ENCODE data around the gene TMTC2. TPM values are rescaled to one million over a fixed set of nuclear protein-coding genes. Genes with fewer than 3 reads are reported as not detected.

TMTC2 gene
- total and polyA plus RNA-seq, 2 donors (not counting 3 experiments of a cell fraction or from before 2014, with no cell fraction given), result 4.1 to 7.8 TPM

DNA sequence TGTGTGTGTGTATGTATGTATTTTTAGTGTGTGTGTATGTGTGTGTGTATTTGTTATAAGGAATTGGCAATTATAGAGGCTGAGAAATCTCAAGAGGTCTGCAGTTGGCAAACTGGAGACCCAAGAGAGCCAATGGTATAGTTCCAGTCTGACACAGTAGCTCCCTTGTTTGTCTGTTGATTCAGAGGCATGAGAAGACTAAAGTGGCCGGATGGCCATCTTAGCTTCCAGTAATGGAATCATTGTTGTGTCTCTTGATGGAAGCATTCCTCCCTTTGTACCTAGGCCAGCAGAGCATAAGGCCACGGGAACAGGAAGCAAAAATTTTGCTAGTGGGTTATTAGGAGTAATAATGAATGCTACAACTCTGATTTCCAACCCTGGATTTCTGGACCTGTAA, 460.6 kb downstream of the TMTC2 start:
- Histone ChIP-seq H3K9me1 (replicated peaks; ENCODE audit: control insufficient read depth, extremely low read depth, insufficient read depth, low read length) (no peaks in the 10 kb centered on the region), H2AFZ (ENCODE audit: low read depth, low read length) (no peak overlapping the region), H3K9me3 (replicated peaks; ENCODE audit: control insufficient read depth, insufficient read depth, low read length) (no peaks in the 10 kb centered on the region), H3K4me2 (ENCODE audit: insufficient read depth, low read length) (no peak overlapping the region), H3K4me1 (ENCODE audit: control insufficient read depth, extremely low read depth, insufficient read depth, low read length) (no peaks in the 10 kb centered on the region), H3K27ac (ENCODE audit: insufficient read depth, low read depth, low read length) (no peak overlapping the region), H4K20me1 (replicated peaks; ENCODE audit: control insufficient read depth, extremely low read depth, insufficient read depth, low read length) (no peaks in the 10 kb centered on the region), H3K79me2 (ENCODE audit: control insufficient read depth, insufficient read depth, low read length) (no peaks in the 10 kb centered on the region), H3K36me3 (ENCODE audit: control insufficient read depth in 2 of 2, extremely low read depth in 1 of 2, insufficient read depth in 2 of 2, low read length in 2 of 2) (no peaks in the 10 kb centered on the region), H3K27me3 (ENCODE audit: control insufficient read depth in 2 of 2, insufficient read depth in 2 of 2, low read length in 2 of 2) (no peaks in the 10 kb centered on the region), H3K4me3 (replicated peaks in 1 of 3; ENCODE audit: insufficient read depth in 1 of 3, low read depth in 1 of 3, low read length in 3 of 3) (no peak overlapping the region), H3K9ac (replicated peaks; ENCODE audit: extremely low read depth, insufficient read depth, low read length) (no peak overlapping the region)
- BruUV-seq (replicated peaks), result no TSS peak
- FAIRE-seq, result no peak
- TF ChIP-seq MAX (IDR thresholded peaks at IDR 0.05; ENCODE audit: insufficient read depth, insufficient read length) (no peak), MYC (IDR thresholded peaks at IDR 0.05; ENCODE audit: low read depth, low read length) (no peak), POLR2A (IDR thresholded peaks at IDR 0.05; ENCODE audit: low read depth, low read length) (no peak), EZH2 (IDR thresholded peaks at IDR 0.05; ENCODE audit: borderline replicate concordance, low read depth, low read length, severe bottlenecking) (no peak), JUN (IDR thresholded peaks at IDR 0.05; ENCODE audit: borderline replicate concordance, insufficient read depth, insufficient read length, low read depth) (no peak), FOS (IDR thresholded peaks at IDR 0.05; ENCODE audit: borderline replicate concordance, insufficient read depth, low read length) (no peak), GATA2 (IDR thresholded peaks at IDR 0.05; ENCODE audit: insufficient read depth, insufficient read length, low read depth, low read length) (no peak), POLR2AphosphoS5 (IDR thresholded peaks at IDR 0.05; ENCODE audit: insufficient read depth, low read depth, low read length) (no peak)
- TF ChIP-seq, protein P1, sequence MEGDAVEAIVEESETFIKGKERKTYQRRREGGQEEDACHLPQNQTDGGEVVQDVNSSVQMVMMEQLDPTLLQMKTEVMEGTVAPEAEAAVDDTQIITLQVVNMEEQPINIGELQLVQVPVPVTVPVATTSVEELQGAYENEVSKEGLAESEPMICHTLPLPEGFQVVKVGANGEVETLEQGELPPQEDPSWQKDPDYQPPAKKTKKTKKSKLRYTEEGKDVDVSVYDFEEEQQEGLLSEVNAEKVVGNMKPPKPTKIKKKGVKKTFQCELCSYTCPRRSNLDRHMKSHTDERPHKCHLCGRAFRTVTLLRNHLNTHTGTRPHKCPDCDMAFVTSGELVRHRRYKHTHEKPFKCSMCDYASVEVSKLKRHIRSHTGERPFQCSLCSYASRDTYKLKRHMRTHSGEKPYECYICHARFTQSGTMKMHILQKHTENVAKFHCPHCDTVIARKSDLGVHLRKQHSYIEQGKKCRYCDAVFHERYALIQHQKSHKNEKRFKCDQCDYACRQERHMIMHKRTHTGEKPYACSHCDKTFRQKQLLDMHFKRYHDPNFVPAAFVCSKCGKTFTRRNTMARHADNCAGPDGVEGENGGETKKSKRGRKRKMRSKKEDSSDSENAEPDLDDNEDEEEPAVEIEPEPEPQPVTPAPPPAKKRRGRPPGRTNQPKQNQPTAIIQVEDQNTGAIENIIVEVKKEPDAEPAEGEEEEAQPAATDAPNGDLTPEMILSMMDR (IDR thresholded peaks at IDR 0.05; ENCODE audit: extremely low read depth in 1 of 2, insufficient read depth in 1 of 2, low read depth in 1 of 2, low read length in 2 of 2), result no peak
- ChIA-PET CTCF (no interaction called here), POLR2A (no interaction called here)
- intact Hi-C loops (cut with micrococcal nuclease) (no loop called here), dilution Hi-C loops (cut with MboI; ENCODE audit: extremely low pct_ligation_motif_present, low sequenced_read_pairs) (no loop called here)
- no peak for DNase-seq (ENCODE audit: low read depth, low spot score)
